Measurements from ENCODE around the gene OSBPL2.

GRCh38 chr20:62196286-62196685 lies 42.0 kb upstream of the OSBPL2 start:
- TF ChIP-seq POLR2A (IDR thresholded peaks at IDR 0.05; ENCODE audit: low read depth, low read length) (no peak), POLR2AphosphoS5 (IDR thresholded peaks at IDR 0.05; ENCODE audit: low read depth, low read length) (no peak)
